Stimulated activated CD4-positive, alpha-beta T cell treated with anti-CD3 and anti-CD28 coated beads, Interleukin-4, amount 100 ng/mL, for 48 hours (primary cell): ENCODE data around the gene IQGAP2.

Experiments
- DNase-seq, 2 donors: peaks; one replicate each; pipeline ENCODE4 v3.0.0-alpha.2; 2020; ENCODE audit warnings: low read depth in 2 of 2

Gene IQGAP2

DNA sequence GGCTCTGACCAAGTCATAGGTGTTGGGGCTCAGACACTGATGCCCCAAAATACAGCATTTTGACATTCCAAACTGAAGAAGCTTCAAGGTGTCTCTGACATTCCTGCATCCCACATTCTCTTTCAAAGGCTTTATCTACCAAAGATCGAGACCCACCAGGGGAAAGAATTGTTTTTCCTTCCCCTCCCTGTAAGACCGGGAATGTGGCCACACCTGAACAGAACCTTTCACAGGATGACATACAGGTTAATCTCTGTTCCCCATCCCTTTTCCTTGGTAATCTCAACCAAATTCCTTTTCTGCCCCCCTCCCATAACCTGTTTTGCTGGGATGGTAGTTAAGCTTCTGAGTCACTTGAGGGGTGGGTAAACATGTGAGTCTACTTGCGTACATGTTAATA lies 72.3 kb downstream of the IQGAP2 start:
- DNase-seq = no peak

- no peak for DNase-seq
These were observed 72.9 kb downstream of the IQGAP2 start for GRCh38 chr5:76475936-76476335.

- DNase-seq = no peak
These were observed 73.5 kb downstream of the IQGAP2 start for GRCh38 chr5:76476474-76477038.

GRCh38 chr5:76477061-76477460 lies 74.0 kb downstream of the IQGAP2 start:
- no peak for DNase-seq

DNA sequence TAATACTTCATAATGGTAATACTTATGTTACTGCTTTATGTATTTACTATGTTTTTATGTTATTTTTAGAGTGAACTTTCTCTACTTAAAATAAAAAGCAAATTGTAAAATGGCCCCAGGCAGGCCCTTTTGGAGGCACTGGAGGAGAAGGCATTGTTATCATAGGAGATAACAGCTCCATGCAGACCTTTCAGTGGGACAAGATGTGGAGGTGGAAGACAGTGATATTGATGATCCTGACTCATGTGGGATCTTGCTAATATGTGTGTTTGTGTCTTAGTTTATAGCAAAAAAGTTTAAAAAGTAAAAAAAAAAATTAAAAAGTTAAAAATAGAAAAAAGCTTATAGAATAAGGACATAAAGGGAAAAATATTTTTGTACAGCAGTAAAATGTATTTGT lies 74.5 kb downstream of the IQGAP2 start:
- DNase-seq = no peak

DNA sequence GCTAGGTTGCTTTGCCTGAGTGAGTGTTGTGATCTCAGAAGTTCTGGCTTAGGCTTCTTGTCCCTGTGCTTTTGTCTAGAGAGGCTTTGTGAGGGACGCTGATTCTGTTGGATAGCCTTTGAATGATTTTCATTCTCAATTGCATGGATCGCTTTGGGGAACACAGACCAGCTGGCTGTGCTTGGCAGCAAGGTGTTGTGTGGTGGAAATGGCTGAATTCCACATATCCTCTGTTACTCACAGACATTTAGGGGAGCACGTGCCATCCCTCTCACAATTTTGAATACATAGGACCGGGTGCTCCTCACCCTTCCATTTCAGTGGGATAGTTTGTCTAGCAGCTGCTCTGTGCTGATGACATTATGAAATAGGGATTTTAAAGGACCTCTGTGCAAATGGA lies 76.2 kb downstream of the IQGAP2 start:
- DNase-seq = no peak

- no peak for DNase-seq
These were observed 77.0 kb downstream of the IQGAP2 start for GRCh38 chr5:76479973-76480667.

DNA sequence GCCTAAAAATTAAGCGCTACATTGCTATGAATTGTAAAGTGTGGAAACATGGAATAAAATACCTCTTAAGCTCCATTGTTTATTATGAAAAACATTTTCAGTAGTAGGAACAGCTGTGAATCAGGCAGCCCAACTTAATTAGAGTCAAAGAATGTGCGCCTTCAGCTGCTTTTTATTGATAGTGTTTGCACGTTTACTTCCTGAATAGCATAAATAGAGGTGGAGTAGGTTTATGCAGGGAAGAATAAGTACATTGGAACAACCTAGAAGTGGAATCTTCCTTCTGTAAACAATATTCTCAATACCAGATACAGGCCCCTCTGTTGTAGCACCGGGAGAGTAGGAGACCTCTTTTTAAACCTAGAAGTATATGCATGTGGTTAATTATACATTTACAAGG lies 79.9 kb downstream of the IQGAP2 start:
- no peak for DNase-seq

DNA sequence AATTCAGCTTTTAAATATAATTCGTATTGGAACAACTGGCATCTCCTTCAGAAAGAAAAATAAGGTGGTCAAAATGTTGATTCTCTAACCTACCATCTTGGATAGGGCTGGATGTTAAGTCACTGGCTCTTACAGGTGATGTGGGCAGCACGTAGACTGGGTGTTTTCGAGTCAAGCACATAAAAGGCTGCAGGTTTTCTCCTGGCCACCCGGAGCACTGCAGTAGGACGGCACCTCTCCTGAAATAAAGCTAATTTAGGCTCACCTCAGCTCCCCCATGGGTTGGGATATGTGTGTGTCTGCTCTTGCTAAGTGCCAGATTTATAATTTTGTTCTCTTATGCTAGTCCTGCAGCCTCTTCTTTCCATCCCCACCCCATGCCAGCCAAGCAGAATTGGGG lies 80.3 kb downstream of the IQGAP2 start:
- DNase-seq = no peak

DNA sequence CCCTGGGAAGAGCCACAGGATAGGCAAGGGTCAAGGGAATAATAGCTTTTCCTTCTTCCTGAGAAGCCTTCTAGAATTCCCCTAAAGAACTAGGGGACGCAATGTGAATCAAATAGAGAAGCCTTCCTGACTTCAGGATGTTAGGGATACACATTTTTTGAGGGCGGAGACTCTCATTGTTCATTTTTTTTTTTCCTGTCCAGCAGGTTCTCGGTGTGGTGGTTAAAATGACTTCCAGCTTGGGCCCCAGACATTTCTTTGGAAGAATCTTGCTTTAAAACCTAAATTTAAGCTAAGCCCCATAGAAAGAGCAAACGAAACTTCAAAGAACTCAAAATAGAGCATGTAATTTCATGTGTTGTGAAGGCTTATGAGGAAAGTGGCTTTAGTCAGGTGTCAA lies 80.8 kb downstream of the IQGAP2 start:
- no peak for DNase-seq

DNA sequence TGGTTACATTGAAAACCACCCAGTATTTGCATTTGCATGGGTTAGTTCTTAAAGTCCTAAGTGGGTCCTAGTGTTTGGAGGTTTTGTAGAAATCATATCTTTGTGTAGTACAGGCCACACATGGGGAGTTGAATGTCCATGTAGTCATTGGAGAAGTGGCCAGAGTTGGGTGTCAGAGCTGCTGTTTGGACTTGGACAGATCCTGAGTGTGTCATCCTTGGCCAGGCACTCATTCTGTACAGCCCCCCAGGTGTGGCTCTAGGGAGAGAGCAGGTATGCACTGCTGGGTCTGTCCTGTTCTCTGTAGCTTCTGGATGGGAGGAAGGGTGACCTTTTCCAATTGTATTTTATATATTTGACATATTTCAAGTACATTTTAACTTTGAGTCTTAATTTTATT lies 82.4 kb downstream of the IQGAP2 start:
- no peak for DNase-seq

GRCh38 chr5:76487386-76487785 lies 84.3 kb downstream of the IQGAP2 start:
- no peak for DNase-seq

DNA sequence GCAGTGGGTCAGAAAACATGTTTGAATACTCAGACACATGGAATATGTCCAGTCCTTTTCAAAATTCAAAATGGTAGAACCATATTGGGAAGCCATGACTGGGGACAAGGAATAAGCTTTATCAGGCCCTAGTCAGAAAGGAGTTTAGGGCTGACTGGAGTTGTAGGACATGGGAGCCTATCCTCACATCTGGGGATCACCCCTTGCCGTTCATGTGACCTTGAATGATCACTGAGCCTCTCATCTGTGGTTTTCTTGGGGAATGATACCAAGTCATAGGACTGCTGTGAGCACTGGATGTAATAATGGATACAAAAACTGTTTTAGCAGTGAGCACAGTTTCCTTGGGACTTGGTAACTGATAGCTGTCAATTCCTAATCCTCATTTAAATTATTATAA lies 84.7 kb downstream of the IQGAP2 start:
- DNase-seq = no peak

DNA sequence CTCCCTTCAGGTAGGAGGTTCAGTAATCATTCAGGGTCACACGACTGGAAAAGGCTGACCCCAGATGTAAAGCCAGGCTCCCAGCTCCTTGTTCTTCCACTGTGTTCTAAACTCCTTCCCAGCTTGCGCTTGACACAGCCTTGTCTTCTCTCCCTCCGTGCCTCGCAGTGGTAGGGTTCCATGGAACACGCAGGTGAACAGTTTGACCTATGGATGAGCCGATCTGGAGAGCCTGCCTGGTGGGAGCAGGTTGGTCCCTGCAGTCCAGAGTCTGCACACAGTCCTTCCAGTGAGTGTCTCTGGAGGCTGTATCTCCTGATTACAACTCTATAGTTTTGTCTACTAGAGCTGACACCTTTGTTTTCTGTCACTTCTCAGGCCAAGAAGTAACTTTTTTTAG lies 85.9 kb downstream of the IQGAP2 start:
- DNase-seq = no peak

- no peak for DNase-seq
These were observed 87.0 kb downstream of the IQGAP2 start for GRCh38 chr5:76489877-76490688.

GRCh38 chr5:76490960-76491359 lies 87.9 kb downstream of the IQGAP2 start:
- DNase-seq = no peak

DNA sequence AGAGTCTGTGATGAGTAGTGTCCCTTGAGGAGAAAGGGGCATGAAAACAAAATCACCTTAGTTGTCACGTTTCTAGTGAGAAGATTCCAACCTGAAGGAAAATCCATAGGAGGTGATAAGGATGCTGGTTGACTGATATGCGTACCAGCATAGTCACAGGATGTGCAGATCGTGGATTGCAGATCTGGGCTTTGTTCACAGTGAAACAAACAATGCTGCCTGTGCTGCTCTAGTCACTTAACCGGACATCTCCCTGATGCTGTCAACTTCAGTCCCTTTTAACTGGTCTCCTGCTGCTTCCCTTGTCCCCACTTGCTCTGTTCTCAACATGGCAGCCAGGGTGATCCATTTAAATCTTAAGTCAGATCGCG lies 89.7 kb downstream of the IQGAP2 start:
- DNase-seq = no peak

GRCh38 chr5:76493190-76493837 lies 90.2 kb downstream of the IQGAP2 start:
- DNase-seq = no peak

GRCh38 chr5:76494201-76494600 lies 91.1 kb downstream of the IQGAP2 start:
- no peak for DNase-seq

DNA sequence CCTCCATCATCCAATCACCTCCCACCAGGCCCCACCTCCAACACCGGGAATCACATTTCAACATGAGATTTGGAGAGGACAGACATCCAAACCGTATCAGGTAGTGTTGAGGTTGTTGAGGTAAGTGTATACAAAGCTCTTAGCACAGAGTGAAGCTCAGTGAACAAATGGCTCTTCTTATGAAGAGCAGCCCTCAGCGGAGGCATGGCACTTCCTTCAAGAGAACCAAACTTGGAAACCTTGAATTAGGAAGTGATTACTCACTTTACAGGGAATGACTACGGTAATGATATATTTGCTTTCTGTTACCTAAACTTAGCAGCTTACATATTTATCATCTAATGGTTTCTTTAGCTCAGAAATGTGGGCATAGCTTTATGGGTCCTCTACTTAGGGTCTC lies 92.8 kb downstream of the IQGAP2 start:
- no peak for DNase-seq

DNA sequence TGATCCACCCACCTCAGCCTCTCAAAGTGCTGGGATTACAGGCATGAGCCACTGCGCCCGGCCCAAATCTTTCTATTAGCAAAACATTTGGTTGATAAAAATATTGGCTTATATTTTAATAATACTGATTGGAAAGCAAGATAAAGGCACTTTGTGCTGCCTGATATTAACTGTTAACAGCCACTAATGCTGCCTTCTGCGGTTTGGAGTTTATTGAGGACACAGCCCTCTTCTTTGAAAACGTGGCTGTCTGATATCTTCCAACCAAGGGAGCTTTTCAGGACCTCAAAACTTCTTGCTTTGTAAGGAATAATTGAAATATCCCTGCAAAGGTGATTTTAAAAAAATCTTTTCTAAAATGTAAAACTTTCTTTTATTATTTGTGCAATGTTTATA lies 94.0 kb downstream of the IQGAP2 start:
- DNase-seq = no peak

GRCh38 chr5:76497986-76498717 lies 95.1 kb downstream of the IQGAP2 start:
- no peak for DNase-seq
